Smooth muscle cell (in vitro differentiated cells): Measurements from ENCODE around the gene PALM. TPM values are rescaled to one million over a fixed set of nuclear protein-coding genes. Genes with fewer than 3 reads are reported as not detected.

ENCODE experiments used
- DNase-seq: peaks from one replicate; lab custom pipeline; 2025; ENCODE audit not compliant: unreplicated experiment; lab: John Stamatoyannopoulos, UW
- H2AFZ ChIP-seq: fragments of 200-600 bp; sonication (generic); 2 replicates; pipeline ENCODE4 v1.6.0; 2016; ENCODE audit warnings: antibody characterized with exemption, low read depth, mild to moderate bottlenecking
- H3F3A ChIP-seq: fragments of 200-600 bp; sonication (generic); 2 replicates; pipeline ENCODE4 v1.6.0; 2017; ENCODE audit warnings: antibody characterized with exemption, low read depth
- H3K27ac ChIP-seq: fragments of 200-600 bp; sonication (generic); 2 replicates; pipeline ENCODE4 v1.5.1; 2016; ENCODE audit warnings: low read depth, mild to moderate bottlenecking
- H3K27me3 ChIP-seq: fragments of 200-600 bp; sonication (generic); 2 replicates; pipeline ENCODE4 v1.6.1; 2016; ENCODE audit warnings: low read depth, mild to moderate bottlenecking
- H3K36me3 ChIP-seq: fragments of 200-600 bp; sonication (generic); 2 replicates; pipeline ENCODE4 v1.5.1; 2016; ENCODE audit warnings: low read depth
- H3K4me1 ChIP-seq: fragments of 200-600 bp; sonication (generic); 2 replicates; pipeline ENCODE4 v1.5.1; 2016; ENCODE audit warnings: low read depth
- H3K4me2 ChIP-seq: fragments of 200-600 bp; sonication (generic); 2 replicates; pipeline ENCODE4 v1.6.0; 2016; ENCODE audit warnings: mild to moderate bottlenecking
- H3K4me3 ChIP-seq: fragments of 200-600 bp; sonication (generic); 2 replicates; pipeline ENCODE4 v1.5.1; 2016; ENCODE audit warnings: mild to moderate bottlenecking
- H3K79me2 ChIP-seq: fragments of 200-600 bp; sonication (generic); 2 replicates; pipeline ENCODE4 v1.6.0; 2016; ENCODE audit warnings: low read depth, mild to moderate bottlenecking
- H3K9ac ChIP-seq: fragments of 200-600 bp; sonication (generic); 2 replicates; pipeline ENCODE4 v1.6.0; 2016; ENCODE audit warnings: low read depth
- H3K9me3 ChIP-seq: fragments of 200-600 bp; sonication (generic); replicated peaks from 2 replicates; pipeline ENCODE4 v1.5.1; 2016; ENCODE audit warnings: low read depth
- H4K20me1 ChIP-seq: fragments of 200-600 bp; sonication (generic); 2 replicates; pipeline ENCODE4 v1.6.0; 2016; ENCODE audit warnings: low read depth
- WGBS: methylation state at CpG from one replicate; pipeline ENCODE4 v1.1.7; 2016; ENCODE audit warnings: low lambda C conversion rate; 5-methylcytosine and 5-hydroxymethylcytosine counted together
- polyA plus RNA-seq: library from polyadenylated mRNA; unstranded; fragments of >200 nt; fragmentation: Nextera tagmentation; extraction: Ambion mirVana; gene quantifications from 2 replicates; pipeline ENCODE4 v1.2.1, GENCODE V29; 2016
- total RNA-seq: library from RNA; depleted of rRNA; stranded (reverse); fragments of >200 nt; gene quantifications from 2 replicates; pipeline ENCODE4 v1.2.3, GENCODE V29; 2014
- TF ChIP-seq, protein P1 (sequence below): fragments of 200-600 bp; sonication (generic); IDR thresholded peaks from 2 replicates; pipeline ENCODE4 v1.5.1; 2017; ENCODE audit warnings: borderline replicate concordance, mild to moderate bottlenecking, antibody characterized with exemption; ENCODE audit not compliant: insufficient read depth, poor library complexity, severe bottlenecking

Gene PALM
- total and polyA plus RNA-seq, 2 experiments from 2014 or later: 11.1 to 16.6 TPM

- H3K9ac ChIP-seq: no peak overlapping the region
- no peaks in the 10 kb centered on the region for H3K36me3 ChIP-seq
- no peak overlapping the region for H3K4me3 ChIP-seq
- H3K27me3 ChIP-seq: no peaks in the 10 kb centered on the region
- H4K20me1 ChIP-seq: peaks cover 19% of the 10 kb centered on the region
- WGBS: 95% methylated on average over 38 of the region's 38 CpGs
- peaks cover 9% of the 10 kb centered on the region for H3F3A ChIP-seq
- peaks cover 9% of the 10 kb centered on the region for H3K4me1 ChIP-seq
- no peak overlapping the region for H2AFZ ChIP-seq
- no peak overlapping the region for H3K27ac ChIP-seq
- H3K9me3 ChIP-seq: no peaks in the 10 kb centered on the region
- peaks cover 17% of the 10 kb centered on the region for H3K79me2 ChIP-seq
- no peak for DNase-seq
- TF ChIP-seq, protein P1, sequence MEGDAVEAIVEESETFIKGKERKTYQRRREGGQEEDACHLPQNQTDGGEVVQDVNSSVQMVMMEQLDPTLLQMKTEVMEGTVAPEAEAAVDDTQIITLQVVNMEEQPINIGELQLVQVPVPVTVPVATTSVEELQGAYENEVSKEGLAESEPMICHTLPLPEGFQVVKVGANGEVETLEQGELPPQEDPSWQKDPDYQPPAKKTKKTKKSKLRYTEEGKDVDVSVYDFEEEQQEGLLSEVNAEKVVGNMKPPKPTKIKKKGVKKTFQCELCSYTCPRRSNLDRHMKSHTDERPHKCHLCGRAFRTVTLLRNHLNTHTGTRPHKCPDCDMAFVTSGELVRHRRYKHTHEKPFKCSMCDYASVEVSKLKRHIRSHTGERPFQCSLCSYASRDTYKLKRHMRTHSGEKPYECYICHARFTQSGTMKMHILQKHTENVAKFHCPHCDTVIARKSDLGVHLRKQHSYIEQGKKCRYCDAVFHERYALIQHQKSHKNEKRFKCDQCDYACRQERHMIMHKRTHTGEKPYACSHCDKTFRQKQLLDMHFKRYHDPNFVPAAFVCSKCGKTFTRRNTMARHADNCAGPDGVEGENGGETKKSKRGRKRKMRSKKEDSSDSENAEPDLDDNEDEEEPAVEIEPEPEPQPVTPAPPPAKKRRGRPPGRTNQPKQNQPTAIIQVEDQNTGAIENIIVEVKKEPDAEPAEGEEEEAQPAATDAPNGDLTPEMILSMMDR: no peak
- no peak overlapping the region for H3K4me2 ChIP-seq
Measured at GRCh38 chr19:674282-675151, 34.2 kb upstream of the PALM start.

DNA sequence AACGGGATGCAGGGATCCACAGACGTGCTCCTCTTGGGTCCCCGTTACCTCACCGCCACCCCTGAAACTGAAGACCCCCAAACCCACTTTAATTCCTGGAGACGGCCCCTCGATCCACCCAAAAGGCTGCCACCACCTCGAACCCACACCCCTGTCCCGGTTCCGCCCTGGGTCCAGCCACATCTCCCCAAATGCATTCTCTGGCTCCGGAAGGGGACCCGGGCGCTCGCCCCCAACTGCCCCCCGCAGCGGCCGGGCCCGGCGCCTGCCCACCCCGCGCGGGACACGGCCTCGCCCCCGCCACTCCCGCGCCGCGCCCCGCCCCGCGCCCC is 32.8 kb upstream of the PALM start:
- Histone ChIP-seq H3K27ac (peak overlapping the region; percentile 98), H3K9ac (peak overlapping the region; percentile 95), H3K27me3 (no peaks in the 10 kb centered on the region), H3K79me2 (peaks cover 18% of the 10 kb centered on the region), H3K9me3 (no peaks in the 10 kb centered on the region), H2AFZ (no peak overlapping the region), H3K4me3 (peak overlapping the region; percentile 60), H3K36me3 (no peaks in the 10 kb centered on the region), H3F3A (peaks cover 9% of the 10 kb centered on the region), H3K4me1 (peaks cover 10% of the 10 kb centered on the region), H3K4me2 (peak overlapping the region; percentile 99), H4K20me1 (peaks cover 20% of the 10 kb centered on the region)
- 13% methylated on average over 21 of the region's 31 CpGs for WGBS
- DNase-seq: no peak
- TF ChIP-seq, protein P1: no peak

DNA sequence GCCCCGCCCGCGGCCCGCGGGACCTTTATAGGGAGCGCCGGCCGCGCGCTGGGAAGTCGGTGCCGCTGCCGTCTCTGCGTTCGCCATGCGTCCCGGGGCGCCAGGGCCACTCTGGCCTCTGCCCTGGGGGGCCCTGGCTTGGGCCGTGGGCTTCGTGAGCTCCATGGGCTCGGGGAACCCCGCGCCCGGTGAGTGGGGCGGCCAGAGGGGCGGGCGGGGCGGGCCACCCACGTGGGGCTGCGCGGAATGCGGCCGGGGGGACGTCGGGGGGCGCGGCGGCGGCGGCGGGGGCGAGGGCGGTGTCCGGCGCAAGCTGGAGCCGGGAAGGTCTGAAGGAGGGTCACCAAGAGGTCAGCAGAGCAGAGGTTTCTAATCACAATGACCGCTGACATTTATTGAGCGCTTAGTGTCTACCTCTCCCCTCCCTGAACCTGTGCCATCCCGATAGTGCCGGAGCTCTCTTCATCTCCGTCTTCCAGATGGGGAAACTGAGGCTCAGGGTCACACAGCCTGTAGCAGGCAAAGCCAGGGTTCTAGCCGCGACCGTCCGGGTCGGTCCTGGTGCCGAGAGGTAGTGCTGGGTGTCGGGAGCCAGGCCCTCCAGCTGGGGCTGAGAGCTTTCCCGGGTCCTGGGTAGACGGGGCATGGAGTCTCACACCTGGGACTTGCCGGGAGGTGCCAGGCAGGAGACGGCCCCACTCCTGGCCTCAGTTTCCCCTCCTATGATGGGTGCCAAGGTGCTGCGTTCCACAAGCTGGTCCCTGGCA is 32.2 kb upstream of the PALM start, which contains the start of gene FSTL3:
Gene FSTL3, plus strand, starts transcription at position 54 of the 767 bp plus-strand sequence. Its CDS starts 32 bp downstream, at position 86.
- peak; percentile 22 for DNase-seq

More for the DNA sequence above, 32.2 kb upstream of the PALM start, which contains the start of gene FSTL3:
- Histone ChIP-seq H3K9me3 (no peaks in the 10 kb centered on the region), H3K4me1 (peaks cover 10% of the 10 kb centered on the region), H3K4me2 (peak within 1 kb of the TSS; percentile 99), H3K27ac (peak within 1 kb of the TSS; percentile 98), H2AFZ (no peak within 1 kb of the TSS), H3K79me2 (peaks cover 18% of the 10 kb centered on the region), H3F3A (peaks cover 14% of the 10 kb centered on the region), H3K4me3 (peak within 1 kb of the TSS; percentile 60), H3K9ac (peak within 1 kb of the TSS; percentile 95), H4K20me1 (peaks cover 24% of the 10 kb centered on the region), H3K36me3 (no peaks in the 10 kb centered on the region), H3K27me3 (no peaks in the 10 kb centered on the region)
- 25% methylated on average over 40 of the region's 63 CpGs for WGBS
- TF ChIP-seq, protein P1: no peak
